Panc1 (cell line): ENCODE results near the gene SYCP1. TPM values are rescaled to one million over a fixed set of nuclear protein-coding genes. Genes with fewer than 3 reads are reported as not detected.

Source experiments
- ATAC-seq: fragments of 200-7000 bp; cut with Tn5 transposase; 2 replicates; pipeline ENCODE4 v1.9.1; 2020; ENCODE audit warnings: mild to moderate bottlenecking, moderate library complexity
- BruUV-seq: library from RNA; stranded (reverse); fragments of 400-500 nt; replicated peaks from 2 replicates; lab custom pipeline; 2021; lab: Mats Ljungman, UMichigan
- CTCF ChIA-PET: fragments of 300-600 bp; sonication (Branson Sonifier 250); formaldehyde crosslinking; loops from one replicate; lab custom pipeline; 2022; ENCODE audit warnings: antibody characterized with exemption; lab: Charles Lee
- POLR2A ChIA-PET: fragments of 300-600 bp; sonication (Branson Sonifier 250); formaldehyde crosslinking; loops from one replicate; lab custom pipeline; 2022; ENCODE audit warnings: antibody characterized with exemption; lab: Charles Lee
- DNase-seq: peaks from one replicate; pipeline ENCODE4 v3.0.0-alpha.2; 2010; ENCODE audit warnings: low read depth, low spot score
- H3K27ac ChIP-seq: 2 replicates; pipeline ENCODE4 v1.5.1; 2011; ENCODE audit warnings: mild to moderate bottlenecking, low read length, inconsistent platforms
- H3K27me3 ChIP-seq: fragments of 200-500 bp; sonication (Bioruptor generic); 2 replicates; pipeline ENCODE4 v1.6.0; 2014; ENCODE audit warnings: low read length, inconsistent platforms; ENCODE audit not compliant: control insufficient read depth, insufficient read depth
- H3K36me3 ChIP-seq: fragments of 200-500 bp; sonication (Bioruptor generic); 2 replicates; pipeline ENCODE4 v1.5.1; 2014; ENCODE audit warnings: inconsistent platforms, mild to moderate bottlenecking, low read length, moderate library complexity; ENCODE audit not compliant: control insufficient read depth, insufficient read depth
- H3K4me1 ChIP-seq: 2 replicates; pipeline ENCODE4 v1.5.1; 2011; ENCODE audit warnings: inconsistent platforms, mild to moderate bottlenecking, low read length, moderate library complexity; ENCODE audit not compliant: control insufficient read depth, insufficient read depth
- H3K4me3 ChIP-seq, 2 experiments: 2 replicates each; pipeline ENCODE4 v1.5.1; 2011 to 2012; ENCODE audit warnings: low read depth in 2 of 2, low read length in 2 of 2, mild to moderate bottlenecking in 2 of 2, inconsistent platforms in 1 of 2, moderate library complexity in 1 of 2
- H3K9me3 ChIP-seq: fragments of 200-500 bp; sonication (Bioruptor generic); 2 replicates; pipeline ENCODE4 v1.5.1; 2014; ENCODE audit warnings: low read depth, mild to moderate bottlenecking, inconsistent platforms, low read length, moderate library complexity; ENCODE audit not compliant: control insufficient read depth, insufficient read depth
- CTCF ChIP-seq: fragments of 450-650 bp; IDR thresholded peaks from 2 replicates; pipeline ENCODE4 v1.5.1; 2017; ENCODE audit warnings: mild to moderate bottlenecking
- POLR2AphosphoS5 ChIP-seq: IDR thresholded peaks from 2 replicates; pipeline ENCODE4 v1.6.1; 2012; ENCODE audit warnings: mild to moderate bottlenecking, low read depth, low read length, moderate library complexity
- SIN3A ChIP-seq: IDR thresholded peaks from 2 replicates; pipeline ENCODE4 v1.6.1; 2012; ENCODE audit warnings: low read depth, mild to moderate bottlenecking, low read length, moderate library complexity, borderline replicate concordance; ENCODE audit not compliant: insufficient read depth
- TCF7L2 ChIP-seq: IDR thresholded peaks from 2 replicates; pipeline ENCODE4 v1.6.1; 2011; ENCODE audit warnings: mild to moderate bottlenecking, low read depth, low read length, inconsistent platforms
- in situ Hi-C: cut with HindIII; loops from 2 replicates; pipeline ENCODE4 v1.10.0; 2016; ENCODE audit warnings: low sequenced_read_pairs, low pct_unique_long_range_greater_than_20kb
- intact Hi-C: fragments of 100-400 bp; cut with micrococcal nuclease; formaldehyde crosslinking; loops from one replicate; pipeline ENCODE4 v1.10.0; 2022; ENCODE audit not compliant: unreplicated experiment
- total RNA-seq: library from RNA; stranded (reverse); gene quantifications from one replicate; pipeline ENCODE4 v1.2.1, GENCODE V29; 2021; ENCODE audit not compliant: unreplicated experiment
- TF ChIP-seq, protein P1 (sequence below), 2 experiments: IDR thresholded peaks; 2 replicates each; pipeline ENCODE4 v1.6.1; 2011 to 2012; ENCODE audit warnings: low read depth in 2 of 2, control low read depth in 1 of 2, low read length in 1 of 2, mild to moderate bottlenecking in 1 of 2, moderate library complexity in 1 of 2; ENCODE audit not compliant: insufficient read depth in 1 of 2

SYCP1 gene
- total RNA-seq, 1 experiment from 2014 or later, result not detected

DNA sequence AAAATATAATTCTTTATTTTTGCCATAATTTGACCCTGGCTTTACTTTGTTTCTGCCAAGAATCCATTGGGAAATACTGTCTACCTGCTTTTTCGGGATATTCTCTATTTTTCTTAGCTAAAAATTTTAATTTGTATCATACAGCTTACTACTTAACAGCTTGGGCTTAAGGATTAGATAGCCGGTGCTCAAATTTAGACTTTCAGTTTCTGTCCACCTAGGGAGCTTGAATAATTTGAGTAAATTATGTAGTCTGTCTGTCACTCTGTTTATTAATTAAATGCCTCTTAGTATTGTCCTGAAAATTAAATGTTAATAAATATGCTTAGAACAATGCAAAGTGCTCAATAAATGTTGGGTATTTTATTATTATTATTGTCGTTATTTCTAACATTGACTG lies 6.7 kb downstream of the SYCP1 start:
- H3K9me3 ChIP-seq, result no peaks in the 10 kb centered on the region
- CTCF ChIA-PET, result no interaction called here
- POLR2A ChIA-PET, result no interaction called here
- no TSS peak for BruUV-seq
- H3K27ac ChIP-seq, result no peak overlapping the region
- DNase-seq (no peak), ATAC-seq (no peak)
- H3K27me3 ChIP-seq, result no peaks in the 10 kb centered on the region
- no peaks in the 10 kb centered on the region for H3K4me1 ChIP-seq
- H3K36me3 ChIP-seq, result no peaks in the 10 kb centered on the region
- no peak overlapping the region for H3K4me3 ChIP-seq
- no peak for TF ChIP-seq POLR2AphosphoS5
- no peak for TF ChIP-seq CTCF
- in situ Hi-C loops, result no loop called here
- intact Hi-C loops, result no loop called here

- TF ChIP-seq CTCF, result no peak
- TF ChIP-seq, protein P1, sequence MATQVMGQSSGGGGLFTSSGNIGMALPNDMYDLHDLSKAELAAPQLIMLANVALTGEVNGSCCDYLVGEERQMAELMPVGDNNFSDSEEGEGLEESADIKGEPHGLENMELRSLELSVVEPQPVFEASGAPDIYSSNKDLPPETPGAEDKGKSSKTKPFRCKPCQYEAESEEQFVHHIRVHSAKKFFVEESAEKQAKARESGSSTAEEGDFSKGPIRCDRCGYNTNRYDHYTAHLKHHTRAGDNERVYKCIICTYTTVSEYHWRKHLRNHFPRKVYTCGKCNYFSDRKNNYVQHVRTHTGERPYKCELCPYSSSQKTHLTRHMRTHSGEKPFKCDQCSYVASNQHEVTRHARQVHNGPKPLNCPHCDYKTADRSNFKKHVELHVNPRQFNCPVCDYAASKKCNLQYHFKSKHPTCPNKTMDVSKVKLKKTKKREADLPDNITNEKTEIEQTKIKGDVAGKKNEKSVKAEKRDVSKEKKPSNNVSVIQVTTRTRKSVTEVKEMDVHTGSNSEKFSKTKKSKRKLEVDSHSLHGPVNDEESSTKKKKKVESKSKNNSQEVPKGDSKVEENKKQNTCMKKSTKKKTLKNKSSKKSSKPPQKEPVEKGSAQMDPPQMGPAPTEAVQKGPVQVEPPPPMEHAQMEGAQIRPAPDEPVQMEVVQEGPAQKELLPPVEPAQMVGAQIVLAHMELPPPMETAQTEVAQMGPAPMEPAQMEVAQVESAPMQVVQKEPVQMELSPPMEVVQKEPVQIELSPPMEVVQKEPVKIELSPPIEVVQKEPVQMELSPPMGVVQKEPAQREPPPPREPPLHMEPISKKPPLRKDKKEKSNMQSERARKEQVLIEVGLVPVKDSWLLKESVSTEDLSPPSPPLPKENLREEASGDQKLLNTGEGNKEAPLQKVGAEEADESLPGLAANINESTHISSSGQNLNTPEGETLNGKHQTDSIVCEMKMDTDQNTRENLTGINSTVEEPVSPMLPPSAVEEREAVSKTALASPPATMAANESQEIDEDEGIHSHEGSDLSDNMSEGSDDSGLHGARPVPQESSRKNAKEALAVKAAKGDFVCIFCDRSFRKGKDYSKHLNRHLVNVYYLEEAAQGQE (IDR thresholded peaks at IDR 0.05; ENCODE audit: insufficient read depth in 1 of 2, low read depth in 2 of 2, low read length in 1 of 2), result no peak
- no peak for TF ChIP-seq TCF7L2
- TF ChIP-seq POLR2AphosphoS5, result no peak
- TF ChIP-seq SIN3A, result no peak
- Histone ChIP-seq H3K27ac (no peak overlapping the region), H3K4me1 (no peaks in the 10 kb centered on the region), H3K36me3 (no peaks in the 10 kb centered on the region), H3K27me3 (0 out of 2 replicates have a peak, but pooled peaks cover 2% of the 10 kb centered on the region), H3K4me3 (no peak overlapping the region), H3K9me3 (no peaks in the 10 kb centered on the region)
- in situ Hi-C loops, result no loop called here
- intact Hi-C loops, result no loop called here
- ChIA-PET POLR2A (no interaction called here), CTCF (no interaction called here)
- BruUV-seq, result no TSS peak
- ATAC-seq (no peak), DNase-seq (no peak)
Observed at GRCh38 chr1:114892194-114892918, 37.7 kb downstream of the SYCP1 start.
